GM12878 (cell line): ENCODE measurements around the gene FRYL.

Experiments
- CTCF ChIP-seq, 3 experiments: IDR thresholded peaks in 2 of 3; conservative IDR thresholded peaks in 1 of 3; 2 replicates each; pipeline ENCODE4 v1.5.1; 2011; ENCODE audit warnings: low read depth in 3 of 3, low read length in 3 of 3, mild to moderate bottlenecking in 3 of 3, control low read depth in 2 of 3, moderate library complexity in 2 of 3, inconsistent platforms in 1 of 3, mixed read lengths in 1 of 3; ENCODE audit not compliant: control insufficient read depth in 2 of 3, insufficient read depth in 1 of 3; ENCODE audit errors: extremely low read depth in 1 of 3
- ETV6 ChIP-seq, 2 experiments: fragments of 450-650 bp in 1 of 2; IDR thresholded peaks in 1 of 2; conservative IDR thresholded peaks in 1 of 2; 2 replicates each; pipeline ENCODE4 v1.6.1; 2014; ENCODE audit warnings: antibody characterized with exemption in 1 of 2, borderline replicate concordance in 1 of 2, low read depth in 1 of 2, mild to moderate bottlenecking in 1 of 2, moderate library complexity in 1 of 2
- MXI1 ChIP-seq: fragments of 150-350 bp; IDR thresholded peaks from 2 replicates; pipeline ENCODE4 v1.6.1; 2011; ENCODE audit warnings: low read depth, mild to moderate bottlenecking, inconsistent platforms, low read length, improper control_type of control experiment

- TF ChIP-seq MXI1 (no peak), ETV6 (conservative IDR thresholded peaks at IDR 0.05 in 1 of 2, IDR thresholded peaks at IDR 0.05 in 1 of 2; ENCODE audit: borderline replicate concordance in 1 of 2, low read depth in 1 of 2) (no peak), CTCF (IDR thresholded peaks at IDR 0.05 in 2 of 3, conservative IDR thresholded peaks at IDR 0.05 in 1 of 3; ENCODE audit: control insufficient read depth in 2 of 3, extremely low read depth in 1 of 3, insufficient read depth in 1 of 3, low read depth in 3 of 3, low read length in 3 of 3) (no peak)
Observed at GRCh38 chr4:48718818-48719465, 61.1 kb downstream of the FRYL start.
